K562 (cell line): ENCODE results near the gene CMPK1. TPM values are rescaled to one million over a fixed set of nuclear protein-coding genes. Genes with fewer than 3 reads are reported as not detected.
A peak's percentile ranks its signal among the peaks of the same experiment; 100 is the strongest.

Source experiments
- BRF2 ChIP-seq: IDR thresholded peaks from 3 replicates; pipeline ENCODE4 v1.6.1; 2011; ENCODE audit warnings: borderline replicate concordance, mild to moderate bottlenecking; ENCODE audit not compliant: insufficient read length, insufficient read depth
- CREBBP ChIP-seq: IDR thresholded peaks from one replicate; pipeline ENCODE4 v1.6.1; 2012; ENCODE audit warnings: low read depth, mild to moderate bottlenecking, control low read depth, inconsistent platforms, low read length
- ELF4 ChIP-seq: fragments of 450-650 bp; formaldehyde crosslinking; IDR thresholded peaks from 2 replicates; pipeline ENCODE4 v1.4.0; 2022; ENCODE audit warnings: missing genetic modification characterization
- EP400 ChIP-seq: fragments of 450-650 bp; IDR thresholded peaks from 2 replicates; pipeline ENCODE4 v1.6.1; 2017; ENCODE audit warnings: antibody characterized with exemption, mild to moderate bottlenecking, moderate library complexity
- HNRNPL ChIP-seq: fragments of 200-400 bp; formaldehyde crosslinking; IDR thresholded peaks from 2 replicates; pipeline ENCODE4 v1.6.1; 2017; ENCODE audit warnings: low read depth, mild to moderate bottlenecking, low read length
- KHSRP ChIP-seq: fragments of 450-650 bp; IDR thresholded peaks from 2 replicates; pipeline ENCODE4 v1.6.1; 2017
- MAFF ChIP-seq: IDR thresholded peaks from 2 replicates; pipeline ENCODE4 v1.6.1; 2012; ENCODE audit warnings: low read length, improper control_type of control experiment
- MED1 ChIP-seq: sonication (generic); formaldehyde crosslinking; IDR thresholded peaks from 2 replicates; pipeline ENCODE4 v1.8.1; 2023; ENCODE audit warnings: missing genetic modification reagents, borderline replicate concordance
- NFIX ChIP-seq: fragments of 250-450 bp; sonication (Bioruptor Pico); IDR thresholded peaks from 2 replicates; pipeline ENCODE4 v1.4.0; 2020; ENCODE audit warnings: low read depth, mild to moderate bottlenecking, moderate library complexity
- NR2F6 ChIP-seq: fragments of 450-650 bp; formaldehyde crosslinking; IDR thresholded peaks from 2 replicates; pipeline ENCODE4 v1.4.0; 2020; ENCODE audit warnings: mild to moderate bottlenecking
- PRMT5 ChIP-seq: sonication (generic); formaldehyde crosslinking; IDR thresholded peaks from 2 replicates; pipeline ENCODE4 v1.5.0; 2020; ENCODE audit warnings: missing genetic modification reagents
- RFX1 ChIP-seq: fragments of 450-650 bp; IDR thresholded peaks from 2 replicates; pipeline ENCODE4 v1.6.1; 2016; ENCODE audit warnings: mild to moderate bottlenecking, moderate library complexity
- SMARCA4 ChIP-seq: fragments of 450-650 bp; IDR thresholded peaks from 2 replicates; pipeline ENCODE4 v1.6.1; 2016
- ZNF324 ChIP-seq: fragments of 250-450 bp; sonication (Bioruptor Pico); IDR thresholded peaks from 2 replicates; pipeline ENCODE4 v1.4.0; 2020; ENCODE audit warnings: mild to moderate bottlenecking
- polyA plus RNA-seq, 8 experiments: library from polyadenylated mRNA; depleted of rRNA in 4 of 8; stranded (reverse) in 5 of 8; unstranded in 3 of 8; fragments of >200 nt; fragmentation: Nextera tagmentation in 2 of 8; fragmentation: Illumina TruSeq in 1 of 8; extraction: Ambion mirVana in 2 of 8; extraction: Trizol in 1 of 8; gene quantifications; 2 replicates each; pipeline versions ENCODE4 v1.2.1 to v1.2.3, GENCODE V29; 2011 to 2014; ENCODE audit warnings: inconsistent platforms in 1 of 8, missing spikeins in 1 of 8
- total RNA-seq, 7 experiments: library from RNA; depleted of rRNA in 6 of 7; stranded (reverse); fragments of >200 nt in 6 of 7; fragmentation: Illumina TruSeq in 2 of 7; extraction: Trizol in 2 of 7; gene quantifications; 2 replicates each; pipeline versions ENCODE4 v1.2.1 to v1.2.3, GENCODE V29; 2011 to 2021; ENCODE audit warnings: low replicate concordance in 1 of 7
- TF ChIP-seq, protein P1 (sequence below): fragments of 450-650 bp; IDR thresholded peaks from 2 replicates; pipeline ENCODE4 v1.6.1; 2017; ENCODE audit warnings: antibody characterized with exemption
- TF ChIP-seq, protein P2 (sequence below): fragments of 250-450 bp; sonication (Bioruptor Pico); IDR thresholded peaks from 2 replicates; pipeline ENCODE4 v1.8.0; 2021; ENCODE audit warnings: moderate library complexity, mild to moderate bottlenecking, inconsistent platforms
- TF ChIP-seq, protein P3 (sequence below): sonication (generic); formaldehyde crosslinking; IDR thresholded peaks from 2 replicates; pipeline ENCODE4 v1.8.0; 2023; ENCODE audit warnings: missing genetic modification reagents, mild to moderate bottlenecking, borderline replicate concordance

CMPK1 gene
- total and polyA plus RNA-seq, 9 of the 15 experiments (the other 6 are each of a cell fraction or from before 2014, with no cell fraction given) = 54.5 to 197 (median 116) TPM

- no peak for TF ChIP-seq NR2F6 (CRISPR knock-in tag)
- TF ChIP-seq HNRNPL = no peak
- TF ChIP-seq, protein P1, sequence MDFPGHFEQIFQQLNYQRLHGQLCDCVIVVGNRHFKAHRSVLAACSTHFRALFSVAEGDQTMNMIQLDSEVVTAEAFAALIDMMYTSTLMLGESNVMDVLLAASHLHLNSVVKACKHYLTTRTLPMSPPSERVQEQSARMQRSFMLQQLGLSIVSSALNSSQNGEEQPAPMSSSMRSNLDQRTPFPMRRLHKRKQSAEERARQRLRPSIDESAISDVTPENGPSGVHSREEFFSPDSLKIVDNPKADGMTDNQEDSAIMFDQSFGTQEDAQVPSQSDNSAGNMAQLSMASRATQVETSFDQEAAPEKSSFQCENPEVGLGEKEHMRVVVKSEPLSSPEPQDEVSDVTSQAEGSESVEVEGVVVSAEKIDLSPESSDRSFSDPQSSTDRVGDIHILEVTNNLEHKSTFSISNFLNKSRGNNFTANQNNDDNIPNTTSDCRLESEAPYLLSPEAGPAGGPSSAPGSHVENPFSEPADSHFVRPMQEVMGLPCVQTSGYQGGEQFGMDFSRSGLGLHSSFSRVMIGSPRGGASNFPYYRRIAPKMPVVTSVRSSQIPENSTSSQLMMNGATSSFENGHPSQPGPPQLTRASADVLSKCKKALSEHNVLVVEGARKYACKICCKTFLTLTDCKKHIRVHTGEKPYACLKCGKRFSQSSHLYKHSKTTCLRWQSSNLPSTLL = no peak
- no peak for TF ChIP-seq RFX1
- 0 out of 2 replicates have a peak, but pooled peaks have one; percentile 30 for TF ChIP-seq KHSRP
- no peak for TF ChIP-seq CREBBP
- 0 out of 2 replicates have a peak, but pooled peaks have one; percentile 57 for TF ChIP-seq ELF4 (CRISPR knock-in tag)
- no peak for TF ChIP-seq NFIX (CRISPR knock-in tag)
- peak; percentile 53 for TF ChIP-seq SMARCA4
- TF ChIP-seq, protein P2, sequence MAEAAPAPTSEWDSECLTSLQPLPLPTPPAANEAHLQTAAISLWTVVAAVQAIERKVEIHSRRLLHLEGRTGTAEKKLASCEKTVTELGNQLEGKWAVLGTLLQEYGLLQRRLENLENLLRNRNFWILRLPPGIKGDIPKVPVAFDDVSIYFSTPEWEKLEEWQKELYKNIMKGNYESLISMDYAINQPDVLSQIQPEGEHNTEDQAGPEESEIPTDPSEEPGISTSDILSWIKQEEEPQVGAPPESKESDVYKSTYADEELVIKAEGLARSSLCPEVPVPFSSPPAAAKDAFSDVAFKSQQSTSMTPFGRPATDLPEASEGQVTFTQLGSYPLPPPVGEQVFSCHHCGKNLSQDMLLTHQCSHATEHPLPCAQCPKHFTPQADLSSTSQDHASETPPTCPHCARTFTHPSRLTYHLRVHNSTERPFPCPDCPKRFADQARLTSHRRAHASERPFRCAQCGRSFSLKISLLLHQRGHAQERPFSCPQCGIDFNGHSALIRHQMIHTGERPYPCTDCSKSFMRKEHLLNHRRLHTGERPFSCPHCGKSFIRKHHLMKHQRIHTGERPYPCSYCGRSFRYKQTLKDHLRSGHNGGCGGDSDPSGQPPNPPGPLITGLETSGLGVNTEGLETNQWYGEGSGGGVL (CRISPR knock-in tag) = no peak
- TF ChIP-seq ZNF324 (CRISPR knock-in tag) = 0 out of 2 replicates have a peak, but pooled peaks have one; percentile 31
- no peak for TF ChIP-seq PRMT5 (CRISPR knock-in tag)
- TF ChIP-seq MED1 (CRISPR knock-in tag) = no peak
- no peak for TF ChIP-seq MAFF
- no peak for TF ChIP-seq BRF2
- TF ChIP-seq EP400 = peak; percentile 64; the same call in 1 of the 2 replicates
- TF ChIP-seq, protein P3, sequence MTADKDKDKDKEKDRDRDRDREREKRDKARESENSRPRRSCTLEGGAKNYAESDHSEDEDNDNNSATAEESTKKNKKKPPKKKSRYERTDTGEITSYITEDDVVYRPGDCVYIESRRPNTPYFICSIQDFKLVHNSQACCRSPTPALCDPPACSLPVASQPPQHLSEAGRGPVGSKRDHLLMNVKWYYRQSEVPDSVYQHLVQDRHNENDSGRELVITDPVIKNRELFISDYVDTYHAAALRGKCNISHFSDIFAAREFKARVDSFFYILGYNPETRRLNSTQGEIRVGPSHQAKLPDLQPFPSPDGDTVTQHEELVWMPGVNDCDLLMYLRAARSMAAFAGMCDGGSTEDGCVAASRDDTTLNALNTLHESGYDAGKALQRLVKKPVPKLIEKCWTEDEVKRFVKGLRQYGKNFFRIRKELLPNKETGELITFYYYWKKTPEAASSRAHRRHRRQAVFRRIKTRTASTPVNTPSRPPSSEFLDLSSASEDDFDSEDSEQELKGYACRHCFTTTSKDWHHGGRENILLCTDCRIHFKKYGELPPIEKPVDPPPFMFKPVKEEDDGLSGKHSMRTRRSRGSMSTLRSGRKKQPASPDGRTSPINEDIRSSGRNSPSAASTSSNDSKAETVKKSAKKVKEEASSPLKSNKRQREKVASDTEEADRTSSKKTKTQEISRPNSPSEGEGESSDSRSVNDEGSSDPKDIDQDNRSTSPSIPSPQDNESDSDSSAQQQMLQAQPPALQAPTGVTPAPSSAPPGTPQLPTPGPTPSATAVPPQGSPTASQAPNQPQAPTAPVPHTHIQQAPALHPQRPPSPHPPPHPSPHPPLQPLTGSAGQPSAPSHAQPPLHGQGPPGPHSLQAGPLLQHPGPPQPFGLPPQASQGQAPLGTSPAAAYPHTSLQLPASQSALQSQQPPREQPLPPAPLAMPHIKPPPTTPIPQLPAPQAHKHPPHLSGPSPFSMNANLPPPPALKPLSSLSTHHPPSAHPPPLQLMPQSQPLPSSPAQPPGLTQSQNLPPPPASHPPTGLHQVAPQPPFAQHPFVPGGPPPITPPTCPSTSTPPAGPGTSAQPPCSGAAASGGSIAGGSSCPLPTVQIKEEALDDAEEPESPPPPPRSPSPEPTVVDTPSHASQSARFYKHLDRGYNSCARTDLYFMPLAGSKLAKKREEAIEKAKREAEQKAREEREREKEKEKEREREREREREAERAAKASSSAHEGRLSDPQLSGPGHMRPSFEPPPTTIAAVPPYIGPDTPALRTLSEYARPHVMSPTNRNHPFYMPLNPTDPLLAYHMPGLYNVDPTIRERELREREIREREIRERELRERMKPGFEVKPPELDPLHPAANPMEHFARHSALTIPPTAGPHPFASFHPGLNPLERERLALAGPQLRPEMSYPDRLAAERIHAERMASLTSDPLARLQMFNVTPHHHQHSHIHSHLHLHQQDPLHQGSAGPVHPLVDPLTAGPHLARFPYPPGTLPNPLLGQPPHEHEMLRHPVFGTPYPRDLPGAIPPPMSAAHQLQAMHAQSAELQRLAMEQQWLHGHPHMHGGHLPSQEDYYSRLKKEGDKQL (CRISPR knock-in tag) = no peak
These were observed 612 bp upstream of the CMPK1 start (continued) for GRCh38 chr1:47332779-47333577.
